Neural progenitor cell (in vitro differentiated cells): Measurements from ENCODE around the gene ZNF415. TPM values are rescaled to one million over a fixed set of nuclear protein-coding genes. Genes with fewer than 3 reads are reported as not detected.

Source experiments
- DNase-seq: peaks from one replicate; pipeline ENCODE4 v3.0.0-alpha.2; 2016; ENCODE audit warnings: low spot score
- H2AFZ ChIP-seq: fragments of 200-600 bp; sonication (generic); replicated peaks from 2 replicates; pipeline ENCODE4 v1.6.1; 2016; ENCODE audit warnings: antibody characterized with exemption
- H3F3A ChIP-seq: fragments of 200-600 bp; sonication (generic); 2 replicates; pipeline ENCODE4 v1.6.1; 2016; ENCODE audit warnings: antibody characterized with exemption, low read depth
- H3K27ac ChIP-seq: fragments of 200-600 bp; sonication (generic); 2 replicates; pipeline ENCODE4 v1.5.1; 2016; ENCODE audit warnings: mild to moderate bottlenecking
- H3K27me3 ChIP-seq: fragments of 200-600 bp; sonication (generic); 2 replicates; pipeline ENCODE4 v1.6.1; 2016; ENCODE audit warnings: mild to moderate bottlenecking, moderate library complexity
- H3K36me3 ChIP-seq: fragments of 200-600 bp; sonication (generic); 2 replicates; pipeline ENCODE4 v1.5.1; 2016
- H3K4me1 ChIP-seq: fragments of 200-600 bp; sonication (generic); 2 replicates; pipeline ENCODE4 v1.6.1; 2016; ENCODE audit warnings: mixed run types
- H3K4me2 ChIP-seq: fragments of 200-600 bp; sonication (generic); 2 replicates; pipeline ENCODE4 v1.6.1; 2016
- H3K4me3 ChIP-seq: fragments of 200-600 bp; sonication (generic); 2 replicates; pipeline ENCODE4 v1.5.1; 2016
- H3K79me2 ChIP-seq: fragments of 200-600 bp; sonication (generic); 2 replicates; pipeline ENCODE4 v1.6.1; 2016; ENCODE audit warnings: low read depth
- H3K9ac ChIP-seq: fragments of 200-600 bp; sonication (generic); 2 replicates; pipeline ENCODE4 v1.6.1; 2016
- H3K9me3 ChIP-seq: fragments of 200-600 bp; sonication (generic); 2 replicates; pipeline ENCODE4 v1.5.1; 2016; ENCODE audit warnings: low read depth
- H4K20me1 ChIP-seq: fragments of 200-600 bp; sonication (generic); 2 replicates; pipeline ENCODE4 v1.6.1; 2016; ENCODE audit warnings: low read depth
- H3K27ac Mint-ChIP-seq: 3 replicates; pipeline ENCODE4 v1.8.0; 2021; ENCODE audit warnings: mixed read lengths
- H3K27me3 Mint-ChIP-seq: 2 replicates; pipeline ENCODE4 v1.8.0; 2022; ENCODE audit warnings: low read depth, mild to moderate bottlenecking, inconsistent platforms, moderate library complexity, mixed read lengths; ENCODE audit not compliant: insufficient read depth
- H3K36me3 Mint-ChIP-seq: 3 replicates; pipeline ENCODE4 v1.8.0; 2021; ENCODE audit warnings: mixed read lengths
- H3K4me1 Mint-ChIP-seq: 3 replicates; pipeline ENCODE4 v1.8.0; 2021; ENCODE audit warnings: mixed read lengths
- H3K4me3 Mint-ChIP-seq: 3 replicates; pipeline ENCODE4 v1.8.0; 2021; ENCODE audit warnings: mild to moderate bottlenecking, moderate library complexity, mixed read lengths
- H3K9me3 Mint-ChIP-seq: 3 replicates; pipeline ENCODE4 v1.8.0; 2020; ENCODE audit warnings: mixed read lengths
- EZH2 ChIP-seq: fragments of 200-600 bp; sonication (generic); IDR thresholded peaks from 2 replicates; pipeline ENCODE4 v1.6.1; 2017; ENCODE audit warnings: antibody characterized with exemption, mild to moderate bottlenecking, moderate library complexity
- EZH2phosphoT487 ChIP-seq: fragments of 200-600 bp; sonication (generic); IDR thresholded peaks from 2 replicates; pipeline ENCODE4 v1.6.1; 2017; ENCODE audit warnings: antibody characterized with exemption
- total RNA-seq: library from RNA; depleted of rRNA; stranded (reverse); fragments of >200 nt; gene quantifications from 2 replicates; pipeline ENCODE4 v1.2.3, GENCODE V29; 2015; ENCODE audit warnings: low replicate concordance
- TF ChIP-seq, protein P1 (sequence below): fragments of 200-600 bp; sonication (generic); IDR thresholded peaks from 2 replicates; pipeline ENCODE4 v1.5.1; 2017; ENCODE audit warnings: antibody characterized with exemption, mild to moderate bottlenecking

The ZNF415 gene
- total RNA-seq, 1 donor from 2014 or later: 23.9 TPM

GRCh38 chr19:53094754-53095575, 37.7 kb downstream of the ZNF415 start:
- peaks cover 23% of the 10 kb centered on the region for H3K9me3 Mint-ChIP-seq
- Histone ChIP-seq H4K20me1 (peaks cover 79% of the 10 kb centered on the region), H3K36me3 (no peaks in the 10 kb centered on the region), H2AFZ (no peak overlapping the region), H3K4me1 (peaks cover 8% of the 10 kb centered on the region), H3F3A (peaks cover 16% of the 10 kb centered on the region), H3K9me3 (no peaks in the 10 kb centered on the region), H3K27ac (peak overlapping the region; percentile 53), H3K4me2 (peak overlapping the region; percentile 74), H3K27me3 (no peaks in the 10 kb centered on the region), H3K9ac (peak overlapping the region; percentile 52), H3K79me2 (peaks cover 59% of the 10 kb centered on the region), H3K4me3 (peak overlapping the region; percentile 39)
- TF ChIP-seq EZH2phosphoT487: no peak
- TF ChIP-seq, protein P1, sequence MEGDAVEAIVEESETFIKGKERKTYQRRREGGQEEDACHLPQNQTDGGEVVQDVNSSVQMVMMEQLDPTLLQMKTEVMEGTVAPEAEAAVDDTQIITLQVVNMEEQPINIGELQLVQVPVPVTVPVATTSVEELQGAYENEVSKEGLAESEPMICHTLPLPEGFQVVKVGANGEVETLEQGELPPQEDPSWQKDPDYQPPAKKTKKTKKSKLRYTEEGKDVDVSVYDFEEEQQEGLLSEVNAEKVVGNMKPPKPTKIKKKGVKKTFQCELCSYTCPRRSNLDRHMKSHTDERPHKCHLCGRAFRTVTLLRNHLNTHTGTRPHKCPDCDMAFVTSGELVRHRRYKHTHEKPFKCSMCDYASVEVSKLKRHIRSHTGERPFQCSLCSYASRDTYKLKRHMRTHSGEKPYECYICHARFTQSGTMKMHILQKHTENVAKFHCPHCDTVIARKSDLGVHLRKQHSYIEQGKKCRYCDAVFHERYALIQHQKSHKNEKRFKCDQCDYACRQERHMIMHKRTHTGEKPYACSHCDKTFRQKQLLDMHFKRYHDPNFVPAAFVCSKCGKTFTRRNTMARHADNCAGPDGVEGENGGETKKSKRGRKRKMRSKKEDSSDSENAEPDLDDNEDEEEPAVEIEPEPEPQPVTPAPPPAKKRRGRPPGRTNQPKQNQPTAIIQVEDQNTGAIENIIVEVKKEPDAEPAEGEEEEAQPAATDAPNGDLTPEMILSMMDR: no peak
- TF ChIP-seq EZH2: no peak
- H3K27me3 Mint-ChIP-seq: peaks cover 4% of the 10 kb centered on the region
- H3K4me3 Mint-ChIP-seq: peak overlapping the region; percentile 69
- peak; percentile 84 for DNase-seq
- no peak overlapping the region for H3K27ac Mint-ChIP-seq
- H3K4me1 Mint-ChIP-seq: peaks cover 8% of the 10 kb centered on the region
- peaks cover 71% of the 10 kb centered on the region for H3K36me3 Mint-ChIP-seq

- Histone ChIP-seq H3K27ac (no peak overlapping the region), H3K36me3 (no peaks in the 10 kb centered on the region), H3K9ac (no peak overlapping the region), H3F3A (peaks cover 16% of the 10 kb centered on the region), H3K27me3 (no peaks in the 10 kb centered on the region), H3K4me1 (peaks cover 8% of the 10 kb centered on the region), H3K79me2 (peaks cover 41% of the 10 kb centered on the region), H3K4me3 (no peak overlapping the region), H2AFZ (no peak overlapping the region), H3K9me3 (no peaks in the 10 kb centered on the region), H4K20me1 (peaks cover 67% of the 10 kb centered on the region), H3K4me2 (no peak overlapping the region)
- Mint-ChIP-seq H3K4me1 (peaks cover 6% of the 10 kb centered on the region), H3K27ac (no peak overlapping the region), H3K36me3 (peaks cover 62% of the 10 kb centered on the region), H3K9me3 (peaks cover 12% of the 10 kb centered on the region), H3K4me3 (no peak overlapping the region), H3K27me3 (peaks cover 2% of the 10 kb centered on the region)
- DNase-seq: no peak
- no peak for TF ChIP-seq EZH2phosphoT487
- TF ChIP-seq EZH2: no peak
- TF ChIP-seq, protein P1: no peak
Measured at GRCh38 chr19:53092723-53093122, 40.0 kb downstream of the ZNF415 start.

DNA sequence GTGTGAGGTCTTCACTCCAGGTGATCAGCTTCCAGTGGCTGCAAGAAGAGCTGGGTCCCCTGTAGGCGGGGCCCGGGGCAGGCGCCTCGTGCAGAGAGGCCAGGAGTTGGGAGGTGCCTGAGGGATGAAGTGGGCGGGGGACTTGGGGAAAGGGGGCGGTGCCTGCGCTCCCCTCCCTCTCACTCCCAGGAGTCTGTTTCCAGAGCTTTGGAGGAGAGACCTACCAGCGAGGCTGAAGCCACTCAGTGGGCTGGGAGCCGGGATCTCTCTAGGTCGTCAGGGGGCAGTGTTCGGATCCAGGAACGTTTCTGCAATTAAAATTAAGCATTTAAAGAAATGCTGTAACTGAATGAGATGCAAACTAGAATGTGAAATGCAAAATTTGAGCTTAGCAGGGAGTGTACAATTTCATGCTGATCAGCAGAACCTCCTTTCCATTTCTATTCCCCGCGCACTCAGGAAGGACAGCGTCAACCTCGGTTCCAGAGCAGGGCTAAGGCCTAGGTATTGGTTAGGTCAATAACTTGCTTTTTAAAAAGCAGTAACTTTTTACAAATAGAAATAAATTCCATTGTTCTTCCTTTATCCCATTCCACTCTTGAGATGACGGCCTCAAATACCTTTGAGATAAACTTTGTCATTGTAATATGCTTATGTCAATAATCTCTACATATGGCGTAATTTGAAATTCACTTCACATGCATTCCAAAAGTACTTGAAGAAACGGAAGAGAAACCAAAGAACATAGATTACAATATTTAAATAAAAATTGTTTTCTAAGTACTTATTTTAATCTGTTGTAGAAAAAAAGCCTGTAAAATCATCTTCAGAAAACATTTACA, 41.1 kb downstream of the ZNF415 start:
- peaks cover 37% of the 10 kb centered on the region for H3K79me2 ChIP-seq
- Mint-ChIP-seq H3K36me3 (peaks cover 63% of the 10 kb centered on the region), H3K27ac (no peak overlapping the region), H3K27me3 (peaks cover 2% of the 10 kb centered on the region), H3K4me3 (no peak overlapping the region), H3K9me3 (peaks cover 8% of the 10 kb centered on the region), H3K4me1 (peaks cover 4% of the 10 kb centered on the region)
- peaks cover 62% of the 10 kb centered on the region for H4K20me1 ChIP-seq
- no peaks in the 10 kb centered on the region for H3K36me3 ChIP-seq
- no peak overlapping the region for H2AFZ ChIP-seq
- TF ChIP-seq EZH2phosphoT487: no peak
- TF ChIP-seq, protein P1: peak; percentile 21
- no peak for TF ChIP-seq EZH2
- H3K4me1 ChIP-seq: peaks cover 8% of the 10 kb centered on the region
- H3K4me3 ChIP-seq: no peak overlapping the region
- no peak overlapping the region for H3K27ac ChIP-seq
- H3K9me3 ChIP-seq: no peaks in the 10 kb centered on the region
- peak; percentile 61 for DNase-seq
- peaks cover 16% of the 10 kb centered on the region for H3F3A ChIP-seq
- no peak overlapping the region for H3K4me2 ChIP-seq
- H3K27me3 ChIP-seq: no peaks in the 10 kb centered on the region
- H3K9ac ChIP-seq: no peak overlapping the region
